ENCODE results near the gene OR8I2. TPM values are rescaled to one million over a fixed set of nuclear protein-coding genes. Genes with fewer than 3 reads are reported as not detected.

The OR8I2 gene
- total and polyA plus RNA-seq, 9 of the 15 experiments (the other 6 are each of a cell fraction or from before 2014, with no cell fraction given): not detected

DNA sequence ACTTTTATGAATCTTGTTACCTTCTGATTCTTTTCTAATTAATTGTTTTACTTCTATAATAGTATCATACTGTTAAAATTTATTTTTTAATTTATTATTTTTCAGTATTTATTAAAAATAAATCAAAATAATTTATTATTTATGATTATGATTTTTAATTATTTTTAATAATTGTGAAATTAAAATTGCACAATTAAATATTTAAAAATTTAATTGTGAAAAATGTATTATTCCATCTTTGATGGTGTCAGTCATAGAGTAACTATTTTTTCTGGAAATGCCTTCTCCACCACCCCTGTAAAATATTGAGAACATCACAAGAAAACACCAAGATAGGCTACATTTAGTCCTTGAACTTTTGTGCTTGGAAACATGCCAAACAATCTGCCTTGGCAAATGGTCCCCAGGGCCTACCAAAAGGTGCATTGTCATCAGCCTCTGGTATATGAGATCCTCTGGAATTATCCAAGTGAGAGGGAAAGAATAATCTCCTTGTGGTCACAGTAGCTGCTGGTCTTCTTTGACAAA, 10.2 kb downstream of the OR8I2 start, which contains the start of gene OR8H2:
TSS of gene OR8H2 (plus strand) at position 478 of the 528 bp plus-strand sequence. CDS start 1,356 bp downstream, outside the sequence.
- no peaks in the 10 kb centered on the region for H3K4me1 ChIP-seq (replicated peaks in 1 of 2; ENCODE audit: control insufficient read depth in 2 of 2, insufficient read depth in 2 of 2, low read length in 2 of 2)
- no peak for FAIRE-seq
- H3K9me1 ChIP-seq (ENCODE audit: control insufficient read depth, insufficient read depth, low read length): no peaks in the 10 kb centered on the region
- no peak within 1 kb of the TSS for H2AFZ ChIP-seq (ENCODE audit: low read depth, low read length)
- no peaks in the 10 kb centered on the region for H3K79me2 ChIP-seq (ENCODE audit: control insufficient read depth, insufficient read depth, low read length)
- TF ChIP-seq SREBF2 (CRISPR knock-in tag; IDR thresholded peaks at IDR 0.05): no peak
- TF ChIP-seq BRD4 (IDR thresholded peaks at IDR 0.05): no peak
- no peak for TF ChIP-seq ZBTB43 (CRISPR knock-in tag; IDR thresholded peaks at IDR 0.05)
- TF ChIP-seq ZNF217 (CRISPR knock-in tag; IDR thresholded peaks at IDR 0.05): no peak
- no peak within 1 kb of the TSS for H3K4me3 ChIP-seq
- H3K36me3 ChIP-seq (ENCODE audit: control insufficient read depth, insufficient read depth, low read length): no peaks in the 10 kb centered on the region
- no TSS peak for BruUV-seq (replicated peaks)
- intact Hi-C loops (cut with micrococcal nuclease): loop anchor here (10.0 kb wide), 1 partner anchor 62 kb away; the partner anchor contains the start of gene OR8K5
- no peak within 1 kb of the TSS for H3K4me2 ChIP-seq (ENCODE audit: insufficient read depth, low read length)
- no peaks in the 10 kb centered on the region for H4K20me1 ChIP-seq (replicated peaks; ENCODE audit: control insufficient read depth, insufficient read depth, low read length)
- no peak within 1 kb of the TSS for H3K9ac ChIP-seq (ENCODE audit: insufficient read depth in 1 of 2, low read depth in 2 of 2, low read length in 2 of 2)
- ChIA-PET POLR2A (no interaction called here), CTCF (ENCODE audit: low intra/inter-chr PET ratio) (no interaction called here)
- DNase-seq (ENCODE audit: extremely low read depth in 1 of 4, low spot score in 3 of 4): no peak
- H3K9me3 ChIP-seq (replicated peaks; ENCODE audit: control insufficient read depth, insufficient read depth, low read depth, low read length): no peaks in the 10 kb centered on the region
- no peaks in the 10 kb centered on the region for H3K27me3 ChIP-seq (ENCODE audit: control insufficient read depth in 2 of 2, insufficient read depth in 2 of 2, low read length in 2 of 2)
- no peak for ATAC-seq
- in situ Hi-C loops (cut with MboI): no loop called here
- no peak within 1 kb of the TSS for H3K27ac ChIP-seq (ENCODE audit: extremely low read depth, low read depth, low read length)

GRCh38 chr11:56122073-56122472, 29.0 kb downstream of the OR8I2 start, which contains the start of gene OR8H3:
Gene OR8H3, plus strand, starts transcription at chr11:56122373. Its CDS starts 0 bp downstream, at chr11:56122373.
- in situ Hi-C loops (cut with MboI) (no loop called here), intact Hi-C loops (cut with micrococcal nuclease) (no loop called here)
- Histone ChIP-seq H3K79me2 (ENCODE audit: control insufficient read depth, insufficient read depth, low read length) (no peaks in the 10 kb centered on the region), H3K9ac (ENCODE audit: insufficient read depth in 1 of 2, low read depth in 2 of 2, low read length in 2 of 2) (no peak within 1 kb of the TSS), H3K36me3 (ENCODE audit: control insufficient read depth, insufficient read depth, low read length) (no peaks in the 10 kb centered on the region), H3K4me1 (replicated peaks in 1 of 2; ENCODE audit: control insufficient read depth in 2 of 2, insufficient read depth in 2 of 2, low read length in 2 of 2) (no peaks in the 10 kb centered on the region), H2AFZ (ENCODE audit: low read depth, low read length) (no peak within 1 kb of the TSS), H3K4me2 (ENCODE audit: insufficient read depth, low read length) (no peak within 1 kb of the TSS), H3K27ac (ENCODE audit: extremely low read depth, low read depth, low read length) (no peak within 1 kb of the TSS), H3K9me1 (ENCODE audit: control insufficient read depth, insufficient read depth, low read length) (no peaks in the 10 kb centered on the region), H4K20me1 (replicated peaks; ENCODE audit: control insufficient read depth, insufficient read depth, low read length) (no peaks in the 10 kb centered on the region), H3K27me3 (ENCODE audit: control insufficient read depth in 2 of 2, insufficient read depth in 2 of 2, low read length in 2 of 2) (no peaks in the 10 kb centered on the region), H3K4me3 (no peak within 1 kb of the TSS), H3K9me3 (replicated peaks; ENCODE audit: control insufficient read depth, insufficient read depth, low read depth, low read length) (no peaks in the 10 kb centered on the region)
- CTCF ChIA-PET (ENCODE audit: low intra/inter-chr PET ratio): no interaction called here
- DNase-seq (ENCODE audit: extremely low read depth in 1 of 4, low spot score in 3 of 4) (no peak), FAIRE-seq (no peak), ATAC-seq (no peak)
- 0% methylated on average over 6 of the region's 6 CpGs for WGBS (ENCODE audit: insufficient coverage, low coverage, missing lambda C conversion rate)
- TF ChIP-seq HMG20A (CRISPR knock-in tag; conservative IDR thresholded peaks at IDR 0.05) (no peak), SMARCA5 (IDR thresholded peaks at IDR 0.05) (no peak), FOXJ2 (tag; IDR thresholded peaks at IDR 0.05) (no peak), STAT5B (CRISPR knock-in tag; IDR thresholded peaks at IDR 0.05) (no peak), EP400 (IDR thresholded peaks at IDR 0.05) (no peak), ZNF324 (CRISPR knock-in tag; IDR thresholded peaks at IDR 0.05) (no peak), TCF7L2 (IDR thresholded peaks at IDR 0.05; ENCODE audit: low read depth, low read length) (no peak), NR4A1 (CRISPR knock-in tag; IDR thresholded peaks at IDR 0.05) (no peak), NR4A1 (tag; IDR thresholded peaks at IDR 0.05) (no peak), DPF2 (IDR thresholded peaks at IDR 0.05) (no peak), ZNF431 (CRISPR knock-in tag; IDR thresholded peaks at IDR 0.05) (no peak), CAMTA2 (CRISPR knock-in tag; conservative IDR thresholded peaks at IDR 0.05) (no peak), KLF10 (CRISPR knock-in tag; IDR thresholded peaks at IDR 0.05) (no peak), ILF3 (IDR thresholded peaks at IDR 0.05; ENCODE audit: borderline replicate concordance) (no peak), PCBP2 (IDR thresholded peaks at IDR 0.05; ENCODE audit: low read depth, low read length, poor library complexity, severe bottlenecking) (no peak)
- no TSS peak for BruUV-seq (replicated peaks)
- POLR2A ChIA-PET: no interaction called here
